WTC11 (cell line): ENCODE data around the gene RNF222. TPM values are rescaled to one million over a fixed set of nuclear protein-coding genes. Genes with fewer than 3 reads are reported as not detected.
A peak's percentile ranks its signal among the peaks of the same experiment; 100 is the strongest.

Experiments used
- ATAC-seq: fragments of 200-7000 bp; cut with Tn5 transposase; 2 replicates; pipeline ENCODE4 v1.10.0; 2021; ENCODE audit warnings: mild to moderate bottlenecking, moderate library complexity
- CTCF ChIA-PET: fragments of 300-600 bp; sonication (Branson Sonifier 250); formaldehyde crosslinking; loops from one replicate; lab custom pipeline; 2021; ENCODE audit warnings: antibody characterized with exemption; lab: Charles Lee
- POLR2A ChIA-PET: fragments of 350-600 bp; sonication (Branson Sonifier 250); formaldehyde crosslinking; loops from one replicate; lab custom pipeline; 2021; ENCODE audit warnings: antibody characterized with exemption; lab: Charles Lee
- DNase-seq: peaks from one replicate; pipeline ENCODE4 v3.0.0; 2021; ENCODE audit warnings: low spot score
- H3K27ac Mint-ChIP-seq: 2 replicates; pipeline ENCODE4 v1.8.0; 2021; ENCODE audit warnings: mixed read lengths
- H3K27me3 Mint-ChIP-seq: 2 replicates; pipeline ENCODE4 v1.8.0; 2021; ENCODE audit warnings: low read depth, mild to moderate bottlenecking, moderate library complexity, mixed read lengths
- H3K36me3 Mint-ChIP-seq: 2 replicates; pipeline ENCODE4 v1.8.0; 2021; ENCODE audit warnings: mixed read lengths
- H3K4me1 Mint-ChIP-seq: 2 replicates; pipeline ENCODE4 v1.8.0; 2022; ENCODE audit warnings: mixed read lengths
- H3K4me3 Mint-ChIP-seq: 2 replicates; pipeline ENCODE4 v1.8.0; 2021; ENCODE audit warnings: mild to moderate bottlenecking, moderate library complexity, mixed read lengths
- H3K9me3 Mint-ChIP-seq: 2 replicates; pipeline ENCODE4 v1.8.0; 2021; ENCODE audit warnings: mixed read lengths
- HMGA2 ChIP-seq: fragments of 250-450 bp; sonication (Bioruptor Pico); IDR thresholded peaks from 2 replicates; pipeline ENCODE4 v1.4.0; 2021; ENCODE audit warnings: mild to moderate bottlenecking, moderate library complexity
- IRF2 ChIP-seq: sonication (generic); formaldehyde crosslinking; IDR thresholded peaks from 2 replicates; pipeline ENCODE4 v1.8.0; 2022; ENCODE audit warnings: low read depth, missing genetic modification reagents, borderline replicate concordance
- KAT7 ChIP-seq: sonication (generic); formaldehyde crosslinking; IDR thresholded peaks from 2 replicates; pipeline ENCODE4 v1.8.1; 2023; ENCODE audit warnings: missing genetic modification reagents, mild to moderate bottlenecking, borderline replicate concordance
- MYBL2 ChIP-seq: sonication (generic); formaldehyde crosslinking; IDR thresholded peaks from 2 replicates; pipeline ENCODE4 v1.8.1; 2023; ENCODE audit warnings: mild to moderate bottlenecking, moderate library complexity, missing genetic modification reagents
- PRRX2 ChIP-seq: fragments of 250-450 bp; sonication (Bioruptor Pico); IDR thresholded peaks from 2 replicates; pipeline ENCODE4 v1.8.0; 2021; ENCODE audit warnings: mild to moderate bottlenecking
- TP53 ChIP-seq: sonication (generic); formaldehyde crosslinking; IDR thresholded peaks from 2 replicates; pipeline ENCODE4 v1.8.1; 2023; ENCODE audit warnings: mild to moderate bottlenecking, missing genetic modification reagents
- ZNF121 ChIP-seq: sonication (generic); formaldehyde crosslinking; IDR thresholded peaks from 2 replicates; pipeline ENCODE4 v1.8.0; 2023; ENCODE audit warnings: missing genetic modification reagents
- ZNF263 ChIP-seq: sonication (generic); formaldehyde crosslinking; IDR thresholded peaks from 2 replicates; pipeline ENCODE4 v1.8.1; 2022; ENCODE audit warnings: low read depth, mild to moderate bottlenecking, moderate library complexity, missing genetic modification reagents
- total RNA-seq: library from RNA; stranded (reverse); gene quantifications from 3 replicates; pipeline ENCODE4 v1.2.3, GENCODE V29; 2021
- TF ChIP-seq, protein P1 (sequence below): fragments of 250-450 bp; sonication (Bioruptor Pico); IDR thresholded peaks from 2 replicates; pipeline ENCODE4 v1.9.0; 2021; ENCODE audit warnings: mild to moderate bottlenecking
- TF ChIP-seq, protein P2 (sequence below): sonication (generic); formaldehyde crosslinking; IDR thresholded peaks from 2 replicates; pipeline ENCODE4 v1.8.0; 2022; ENCODE audit warnings: mild to moderate bottlenecking, missing genetic modification reagents
- TF ChIP-seq, protein P3 (sequence below): sonication (generic); formaldehyde crosslinking; conservative IDR thresholded peaks from 2 replicates; pipeline ENCODE4 v1.8.1; 2023; ENCODE audit warnings: mild to moderate bottlenecking, low read depth, missing genetic modification reagents, moderate library complexity
- TF ChIP-seq, protein P4 (sequence below): sonication (generic); formaldehyde crosslinking; IDR thresholded peaks from 2 replicates; pipeline ENCODE4 v1.8.1; 2023; ENCODE audit warnings: mild to moderate bottlenecking, missing genetic modification reagents, borderline replicate concordance
- TF ChIP-seq, protein P5 (sequence below): sonication (generic); formaldehyde crosslinking; IDR thresholded peaks from 2 replicates; pipeline ENCODE4 v1.8.0; 2023; ENCODE audit warnings: mild to moderate bottlenecking, missing genetic modification reagents
- TF ChIP-seq, protein P6 (sequence below): sonication (generic); formaldehyde crosslinking; IDR thresholded peaks from 2 replicates; pipeline ENCODE4 v1.8.0; 2022; ENCODE audit warnings: mild to moderate bottlenecking, missing genetic modification reagents
- TF ChIP-seq, protein P7 (sequence below): fragments of 200-600 bp; IDR thresholded peaks from 2 replicates; pipeline ENCODE4 v1.8.0; 2022; ENCODE audit warnings: antibody characterized with exemption

RNF222 gene
- total RNA-seq, 1 experiment from 2014 or later = not detected

DNA sequence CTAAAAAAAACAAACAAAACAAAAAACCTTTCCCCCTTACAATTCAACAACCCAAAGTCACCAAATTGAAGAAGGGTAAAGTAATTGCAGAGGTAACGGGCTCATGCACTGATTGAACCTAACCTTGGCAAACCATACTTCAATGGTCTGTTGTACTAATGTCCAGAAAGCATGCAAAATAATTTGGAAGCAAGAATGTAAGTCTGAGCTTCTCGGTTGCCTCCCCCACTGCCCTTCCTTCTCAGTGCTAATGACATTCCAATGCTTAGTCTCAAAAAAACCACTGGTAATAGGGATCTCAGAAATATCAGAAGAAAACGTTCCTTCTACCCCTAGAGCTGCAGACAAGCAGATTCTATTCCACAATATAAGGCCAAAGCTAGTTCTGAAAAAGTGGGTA lies 36.9 kb downstream of the RNF222 start (continued):
- TF ChIP-seq, protein P1, sequence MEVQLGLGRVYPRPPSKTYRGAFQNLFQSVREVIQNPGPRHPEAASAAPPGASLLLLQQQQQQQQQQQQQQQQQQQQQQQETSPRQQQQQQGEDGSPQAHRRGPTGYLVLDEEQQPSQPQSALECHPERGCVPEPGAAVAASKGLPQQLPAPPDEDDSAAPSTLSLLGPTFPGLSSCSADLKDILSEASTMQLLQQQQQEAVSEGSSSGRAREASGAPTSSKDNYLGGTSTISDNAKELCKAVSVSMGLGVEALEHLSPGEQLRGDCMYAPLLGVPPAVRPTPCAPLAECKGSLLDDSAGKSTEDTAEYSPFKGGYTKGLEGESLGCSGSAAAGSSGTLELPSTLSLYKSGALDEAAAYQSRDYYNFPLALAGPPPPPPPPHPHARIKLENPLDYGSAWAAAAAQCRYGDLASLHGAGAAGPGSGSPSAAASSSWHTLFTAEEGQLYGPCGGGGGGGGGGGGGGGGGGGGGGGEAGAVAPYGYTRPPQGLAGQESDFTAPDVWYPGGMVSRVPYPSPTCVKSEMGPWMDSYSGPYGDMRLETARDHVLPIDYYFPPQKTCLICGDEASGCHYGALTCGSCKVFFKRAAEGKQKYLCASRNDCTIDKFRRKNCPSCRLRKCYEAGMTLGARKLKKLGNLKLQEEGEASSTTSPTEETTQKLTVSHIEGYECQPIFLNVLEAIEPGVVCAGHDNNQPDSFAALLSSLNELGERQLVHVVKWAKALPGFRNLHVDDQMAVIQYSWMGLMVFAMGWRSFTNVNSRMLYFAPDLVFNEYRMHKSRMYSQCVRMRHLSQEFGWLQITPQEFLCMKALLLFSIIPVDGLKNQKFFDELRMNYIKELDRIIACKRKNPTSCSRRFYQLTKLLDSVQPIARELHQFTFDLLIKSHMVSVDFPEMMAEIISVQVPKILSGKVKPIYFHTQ (CRISPR knock-in tag) = no peak
- TF ChIP-seq, protein P2, sequence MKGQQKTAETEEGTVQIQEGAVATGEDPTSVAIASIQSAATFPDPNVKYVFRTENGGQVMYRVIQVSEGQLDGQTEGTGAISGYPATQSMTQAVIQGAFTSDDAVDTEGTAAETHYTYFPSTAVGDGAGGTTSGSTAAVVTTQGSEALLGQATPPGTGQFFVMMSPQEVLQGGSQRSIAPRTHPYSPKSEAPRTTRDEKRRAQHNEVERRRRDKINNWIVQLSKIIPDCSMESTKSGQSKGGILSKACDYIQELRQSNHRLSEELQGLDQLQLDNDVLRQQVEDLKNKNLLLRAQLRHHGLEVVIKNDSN = no peak
- no peak for TF ChIP-seq MYBL2 (CRISPR knock-in tag)

DNA sequence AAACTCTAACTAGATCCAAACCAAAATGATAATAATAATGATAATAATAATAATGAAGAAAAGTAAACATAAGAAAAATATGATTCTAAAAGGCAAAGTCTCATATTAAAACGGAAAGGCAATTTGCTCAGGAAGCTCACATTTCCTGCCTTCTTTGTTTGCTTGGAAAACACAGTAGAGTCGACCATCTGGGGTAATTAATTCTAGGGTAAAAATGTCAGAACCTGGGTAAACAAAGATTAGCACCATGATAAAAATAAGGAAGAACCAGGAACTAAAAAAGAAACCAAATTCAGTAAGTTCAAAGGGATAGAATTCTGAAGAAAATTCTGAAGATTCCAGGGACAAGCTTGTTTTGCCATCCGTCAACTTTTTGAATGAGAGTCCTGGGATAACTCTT lies 37.4 kb downstream of the RNF222 start:
- POLR2A ChIA-PET = no interaction called here
- Mint-ChIP-seq H3K36me3 (no peaks in the 10 kb centered on the region), H3K27ac (peak overlapping the region; percentile 71), H3K4me1 (peaks cover 25% of the 10 kb centered on the region), H3K9me3 (peaks cover 4% of the 10 kb centered on the region), H3K4me3 (0 out of 2 replicates have a peak overlapping the region, but pooled peaks have one; percentile 19)
- DNase-seq = no peak
- TF ChIP-seq ZNF121 (no peak), KAT7 (no peak), PRRX2 (CRISPR knock-in tag) (no peak), HMGA2 (CRISPR knock-in tag) (no peak), TP53 (CRISPR knock-in tag) (no peak), IRF2 (CRISPR knock-in tag) (no peak), ZNF263 (CRISPR knock-in tag) (no peak)
- TF ChIP-seq, protein P3, sequence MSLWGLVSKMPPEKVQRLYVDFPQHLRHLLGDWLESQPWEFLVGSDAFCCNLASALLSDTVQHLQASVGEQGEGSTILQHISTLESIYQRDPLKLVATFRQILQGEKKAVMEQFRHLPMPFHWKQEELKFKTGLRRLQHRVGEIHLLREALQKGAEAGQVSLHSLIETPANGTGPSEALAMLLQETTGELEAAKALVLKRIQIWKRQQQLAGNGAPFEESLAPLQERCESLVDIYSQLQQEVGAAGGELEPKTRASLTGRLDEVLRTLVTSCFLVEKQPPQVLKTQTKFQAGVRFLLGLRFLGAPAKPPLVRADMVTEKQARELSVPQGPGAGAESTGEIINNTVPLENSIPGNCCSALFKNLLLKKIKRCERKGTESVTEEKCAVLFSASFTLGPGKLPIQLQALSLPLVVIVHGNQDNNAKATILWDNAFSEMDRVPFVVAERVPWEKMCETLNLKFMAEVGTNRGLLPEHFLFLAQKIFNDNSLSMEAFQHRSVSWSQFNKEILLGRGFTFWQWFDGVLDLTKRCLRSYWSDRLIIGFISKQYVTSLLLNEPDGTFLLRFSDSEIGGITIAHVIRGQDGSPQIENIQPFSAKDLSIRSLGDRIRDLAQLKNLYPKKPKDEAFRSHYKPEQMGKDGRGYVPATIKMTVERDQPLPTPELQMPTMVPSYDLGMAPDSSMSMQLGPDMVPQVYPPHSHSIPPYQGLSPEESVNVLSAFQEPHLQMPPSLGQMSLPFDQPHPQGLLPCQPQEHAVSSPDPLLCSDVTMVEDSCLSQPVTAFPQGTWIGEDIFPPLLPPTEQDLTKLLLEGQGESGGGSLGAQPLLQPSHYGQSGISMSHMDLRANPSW (CRISPR knock-in tag) = no peak
- TF ChIP-seq, protein P4, sequence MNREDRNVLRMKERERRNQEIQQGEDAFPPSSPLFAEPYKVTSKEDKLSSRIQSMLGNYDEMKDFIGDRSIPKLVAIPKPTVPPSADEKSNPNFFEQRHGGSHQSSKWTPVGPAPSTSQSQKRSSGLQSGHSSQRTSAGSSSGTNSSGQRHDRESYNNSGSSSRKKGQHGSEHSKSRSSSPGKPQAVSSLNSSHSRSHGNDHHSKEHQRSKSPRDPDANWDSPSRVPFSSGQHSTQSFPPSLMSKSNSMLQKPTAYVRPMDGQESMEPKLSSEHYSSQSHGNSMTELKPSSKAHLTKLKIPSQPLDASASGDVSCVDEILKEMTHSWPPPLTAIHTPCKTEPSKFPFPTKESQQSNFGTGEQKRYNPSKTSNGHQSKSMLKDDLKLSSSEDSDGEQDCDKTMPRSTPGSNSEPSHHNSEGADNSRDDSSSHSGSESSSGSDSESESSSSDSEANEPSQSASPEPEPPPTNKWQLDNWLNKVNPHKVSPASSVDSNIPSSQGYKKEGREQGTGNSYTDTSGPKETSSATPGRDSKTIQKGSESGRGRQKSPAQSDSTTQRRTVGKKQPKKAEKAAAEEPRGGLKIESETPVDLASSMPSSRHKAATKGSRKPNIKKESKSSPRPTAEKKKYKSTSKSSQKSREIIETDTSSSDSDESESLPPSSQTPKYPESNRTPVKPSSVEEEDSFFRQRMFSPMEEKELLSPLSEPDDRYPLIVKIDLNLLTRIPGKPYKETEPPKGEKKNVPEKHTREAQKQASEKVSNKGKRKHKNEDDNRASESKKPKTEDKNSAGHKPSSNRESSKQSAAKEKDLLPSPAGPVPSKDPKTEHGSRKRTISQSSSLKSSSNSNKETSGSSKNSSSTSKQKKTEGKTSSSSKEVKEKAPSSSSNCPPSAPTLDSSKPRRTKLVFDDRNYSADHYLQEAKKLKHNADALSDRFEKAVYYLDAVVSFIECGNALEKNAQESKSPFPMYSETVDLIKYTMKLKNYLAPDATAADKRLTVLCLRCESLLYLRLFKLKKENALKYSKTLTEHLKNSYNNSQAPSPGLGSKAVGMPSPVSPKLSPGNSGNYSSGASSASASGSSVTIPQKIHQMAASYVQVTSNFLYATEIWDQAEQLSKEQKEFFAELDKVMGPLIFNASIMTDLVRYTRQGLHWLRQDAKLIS (CRISPR knock-in tag) = no peak
- TF ChIP-seq, protein P5, sequence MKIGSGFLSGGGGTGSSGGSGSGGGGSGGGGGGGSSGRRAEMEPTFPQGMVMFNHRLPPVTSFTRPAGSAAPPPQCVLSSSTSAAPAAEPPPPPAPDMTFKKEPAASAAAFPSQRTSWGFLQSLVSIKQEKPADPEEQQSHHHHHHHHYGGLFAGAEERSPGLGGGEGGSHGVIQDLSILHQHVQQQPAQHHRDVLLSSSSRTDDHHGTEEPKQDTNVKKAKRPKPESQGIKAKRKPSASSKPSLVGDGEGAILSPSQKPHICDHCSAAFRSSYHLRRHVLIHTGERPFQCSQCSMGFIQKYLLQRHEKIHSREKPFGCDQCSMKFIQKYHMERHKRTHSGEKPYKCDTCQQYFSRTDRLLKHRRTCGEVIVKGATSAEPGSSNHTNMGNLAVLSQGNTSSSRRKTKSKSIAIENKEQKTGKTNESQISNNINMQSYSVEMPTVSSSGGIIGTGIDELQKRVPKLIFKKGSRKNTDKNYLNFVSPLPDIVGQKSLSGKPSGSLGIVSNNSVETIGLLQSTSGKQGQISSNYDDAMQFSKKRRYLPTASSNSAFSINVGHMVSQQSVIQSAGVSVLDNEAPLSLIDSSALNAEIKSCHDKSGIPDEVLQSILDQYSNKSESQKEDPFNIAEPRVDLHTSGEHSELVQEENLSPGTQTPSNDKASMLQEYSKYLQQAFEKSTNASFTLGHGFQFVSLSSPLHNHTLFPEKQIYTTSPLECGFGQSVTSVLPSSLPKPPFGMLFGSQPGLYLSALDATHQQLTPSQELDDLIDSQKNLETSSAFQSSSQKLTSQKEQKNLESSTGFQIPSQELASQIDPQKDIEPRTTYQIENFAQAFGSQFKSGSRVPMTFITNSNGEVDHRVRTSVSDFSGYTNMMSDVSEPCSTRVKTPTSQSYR (CRISPR knock-in tag) = no peak
- TF ChIP-seq, protein P6, sequence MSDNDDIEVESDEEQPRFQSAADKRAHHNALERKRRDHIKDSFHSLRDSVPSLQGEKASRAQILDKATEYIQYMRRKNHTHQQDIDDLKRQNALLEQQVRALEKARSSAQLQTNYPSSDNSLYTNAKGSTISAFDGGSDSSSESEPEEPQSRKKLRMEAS (CRISPR knock-in tag) = no peak
- TF ChIP-seq, protein P7, sequence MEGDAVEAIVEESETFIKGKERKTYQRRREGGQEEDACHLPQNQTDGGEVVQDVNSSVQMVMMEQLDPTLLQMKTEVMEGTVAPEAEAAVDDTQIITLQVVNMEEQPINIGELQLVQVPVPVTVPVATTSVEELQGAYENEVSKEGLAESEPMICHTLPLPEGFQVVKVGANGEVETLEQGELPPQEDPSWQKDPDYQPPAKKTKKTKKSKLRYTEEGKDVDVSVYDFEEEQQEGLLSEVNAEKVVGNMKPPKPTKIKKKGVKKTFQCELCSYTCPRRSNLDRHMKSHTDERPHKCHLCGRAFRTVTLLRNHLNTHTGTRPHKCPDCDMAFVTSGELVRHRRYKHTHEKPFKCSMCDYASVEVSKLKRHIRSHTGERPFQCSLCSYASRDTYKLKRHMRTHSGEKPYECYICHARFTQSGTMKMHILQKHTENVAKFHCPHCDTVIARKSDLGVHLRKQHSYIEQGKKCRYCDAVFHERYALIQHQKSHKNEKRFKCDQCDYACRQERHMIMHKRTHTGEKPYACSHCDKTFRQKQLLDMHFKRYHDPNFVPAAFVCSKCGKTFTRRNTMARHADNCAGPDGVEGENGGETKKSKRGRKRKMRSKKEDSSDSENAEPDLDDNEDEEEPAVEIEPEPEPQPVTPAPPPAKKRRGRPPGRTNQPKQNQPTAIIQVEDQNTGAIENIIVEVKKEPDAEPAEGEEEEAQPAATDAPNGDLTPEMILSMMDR = no peak
- TF ChIP-seq, all 79 proteins: peak for 0
- no peak for ATAC-seq
- CTCF ChIA-PET = interaction anchor here (0.7 to 1.9 kb wide), 4 partner anchors 23 to 858 kb away, joined by 3 to 7 read pairs (median 4); no protein-coding TSS in a partner anchor
- 0 out of 2 replicates have a peak, but pooled peaks cover 2% of the 10 kb centered on the region for H3K27me3 Mint-ChIP-seq
